GM13976 (cell line): ENCODE measurements around the gene KIF24.

Experiments
- DNase-seq: peaks from one replicate; pipeline ENCODE4 v3.0.0; 2012; ENCODE audit warnings: low spot score
- CTCF ChIP-seq: IDR thresholded peaks from 2 replicates; pipeline ENCODE4 v1.5.1; 2012; ENCODE audit warnings: borderline replicate concordance, mild to moderate bottlenecking; ENCODE audit not compliant: insufficient read depth; ENCODE audit errors: extremely low read depth, missing control alignments, control extremely low read depth
- in situ Hi-C: fragments of 300-500 bp; cut with MboI; formaldehyde crosslinking; loops from one replicate; pipeline ENCODE4 v1.12.0; 2022; ENCODE audit warnings: low sequenced_read_pairs, mixed read lengths, inconsistent platforms; ENCODE audit not compliant: unreplicated experiment

Gene KIF24

DNA sequence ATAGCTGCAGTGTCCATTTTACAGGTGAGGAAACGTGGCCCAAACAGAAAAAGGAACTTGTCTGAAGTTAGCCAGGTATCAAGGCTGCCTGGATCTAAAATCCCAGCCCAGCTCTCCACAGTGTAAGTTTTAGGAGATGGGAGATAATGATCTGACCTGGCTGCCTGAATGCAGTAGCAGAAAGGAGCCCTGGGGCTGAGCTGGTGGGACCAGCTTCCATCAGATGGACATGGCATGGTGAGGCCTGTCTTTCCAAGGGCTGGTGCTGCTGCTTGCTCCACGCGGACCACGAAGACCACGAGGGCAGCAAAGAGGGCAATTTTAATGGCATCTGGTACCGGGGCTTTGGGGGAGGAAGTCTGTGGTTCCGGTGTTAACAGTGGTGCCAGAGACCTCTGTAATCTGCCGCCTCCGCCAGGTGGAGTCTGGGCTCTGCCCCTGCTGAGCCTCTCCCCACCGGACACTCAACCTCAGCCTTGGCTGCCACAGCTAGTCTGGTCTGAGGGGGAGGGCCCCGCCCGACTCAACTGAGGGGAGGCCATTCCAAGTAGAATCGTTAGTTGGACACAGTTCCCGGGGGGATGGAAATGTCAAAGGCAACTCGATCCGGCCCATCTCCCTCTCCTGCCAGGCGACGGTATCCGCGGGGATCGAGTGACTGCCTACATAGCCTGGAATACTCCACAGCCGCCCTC, 47.0 kb upstream of the KIF24 start:
- DNase-seq, result peak; percentile 62
- in situ Hi-C loops, result no loop called here
- no peak for TF ChIP-seq CTCF

- in situ Hi-C loops, result no loop called here
- no peak for TF ChIP-seq CTCF
- DNase-seq, result no peak
Measured at GRCh38 chr9:34374905-34375552, 46.0 kb upstream of the KIF24 start.

- no peak for TF ChIP-seq CTCF
- no peak for DNase-seq
- in situ Hi-C loops, result no loop called here
Measured at GRCh38 chr9:34374339-34374738, 45.3 kb upstream of the KIF24 start.

DNA sequence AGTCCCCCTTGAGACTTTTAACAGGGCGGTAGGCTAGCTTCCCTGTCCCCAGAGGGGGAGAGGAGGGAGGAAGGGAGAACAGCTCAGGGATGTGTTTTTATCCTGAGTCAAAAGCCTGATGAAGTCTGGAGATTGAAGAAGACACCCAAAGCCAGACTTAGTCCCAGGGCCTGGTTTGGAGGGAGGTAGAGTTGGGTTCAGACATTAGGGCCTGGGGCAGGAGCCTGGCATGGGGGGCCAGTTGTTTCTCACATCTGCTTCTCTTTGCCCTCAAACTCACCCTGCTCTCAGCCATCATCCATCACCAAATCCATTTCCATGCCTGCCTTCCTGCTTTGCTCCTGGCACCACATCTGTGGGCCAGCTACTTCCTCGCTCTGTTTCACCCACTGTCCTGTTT, 44.7 kb upstream of the KIF24 start:
- no peak for TF ChIP-seq CTCF
- in situ Hi-C loops, result no loop called here
- no peak for DNase-seq

GRCh38 chr9:34372467-34373011, 43.5 kb upstream of the KIF24 start:
- no peak for DNase-seq
- no peak for TF ChIP-seq CTCF
- in situ Hi-C loops, result no loop called here

DNA sequence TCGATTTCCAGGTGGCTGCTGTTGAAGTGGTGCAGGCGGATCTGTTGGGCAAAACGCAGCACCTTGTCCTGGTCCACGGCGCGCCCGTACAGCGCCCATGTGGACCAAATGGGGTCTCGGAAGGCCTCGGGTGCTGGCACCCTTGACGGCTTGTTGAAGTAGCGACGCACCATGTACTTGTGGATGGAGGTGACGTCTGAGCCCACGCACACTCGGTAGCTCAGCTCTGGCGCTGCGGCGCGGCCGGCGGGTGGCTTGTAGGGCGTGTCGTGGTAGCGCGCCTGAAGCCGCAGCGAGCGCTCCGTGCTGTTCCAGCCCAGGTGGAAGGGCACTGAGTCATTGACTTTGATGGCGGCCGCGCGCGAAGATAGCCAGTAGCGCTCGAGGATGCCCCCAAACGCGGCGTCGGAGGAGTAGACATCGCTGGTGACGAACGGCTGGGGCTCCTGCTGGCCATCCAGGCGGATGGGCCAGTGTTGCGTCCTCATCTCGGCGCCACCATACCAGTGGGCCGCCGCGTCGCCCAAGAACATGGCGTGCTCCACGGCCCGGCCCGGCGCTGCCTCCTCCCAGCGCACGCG, 42.9 kb upstream of the KIF24 start:
- no peak for TF ChIP-seq CTCF
- DNase-seq, result no peak
- in situ Hi-C loops, result no loop called here
